ENCODE results near the gene REPS2.

DNA sequence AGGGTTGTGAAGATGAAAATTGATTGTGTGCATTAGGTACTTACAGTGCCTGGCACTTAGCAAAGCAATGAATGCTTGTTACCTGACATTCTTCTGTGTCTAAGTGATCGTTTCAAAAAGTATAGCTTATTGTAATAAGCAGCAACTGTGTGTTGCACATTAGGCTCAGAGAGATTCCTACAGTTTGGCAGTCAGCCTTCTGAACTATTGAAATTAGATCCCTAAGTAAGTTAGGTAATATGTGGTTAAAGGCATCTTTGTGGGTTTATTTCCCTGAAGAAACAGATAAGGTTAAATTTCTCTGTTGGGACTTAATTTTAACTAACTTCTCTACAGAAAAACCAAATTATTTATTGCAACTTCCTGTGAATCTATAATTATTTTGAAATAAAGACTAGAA, 93.4 kb downstream of the REPS2 start:
- no peak for TF ChIP-seq POLR2A (IDR thresholded peaks at IDR 0.05)
- TF ChIP-seq, protein P1, sequence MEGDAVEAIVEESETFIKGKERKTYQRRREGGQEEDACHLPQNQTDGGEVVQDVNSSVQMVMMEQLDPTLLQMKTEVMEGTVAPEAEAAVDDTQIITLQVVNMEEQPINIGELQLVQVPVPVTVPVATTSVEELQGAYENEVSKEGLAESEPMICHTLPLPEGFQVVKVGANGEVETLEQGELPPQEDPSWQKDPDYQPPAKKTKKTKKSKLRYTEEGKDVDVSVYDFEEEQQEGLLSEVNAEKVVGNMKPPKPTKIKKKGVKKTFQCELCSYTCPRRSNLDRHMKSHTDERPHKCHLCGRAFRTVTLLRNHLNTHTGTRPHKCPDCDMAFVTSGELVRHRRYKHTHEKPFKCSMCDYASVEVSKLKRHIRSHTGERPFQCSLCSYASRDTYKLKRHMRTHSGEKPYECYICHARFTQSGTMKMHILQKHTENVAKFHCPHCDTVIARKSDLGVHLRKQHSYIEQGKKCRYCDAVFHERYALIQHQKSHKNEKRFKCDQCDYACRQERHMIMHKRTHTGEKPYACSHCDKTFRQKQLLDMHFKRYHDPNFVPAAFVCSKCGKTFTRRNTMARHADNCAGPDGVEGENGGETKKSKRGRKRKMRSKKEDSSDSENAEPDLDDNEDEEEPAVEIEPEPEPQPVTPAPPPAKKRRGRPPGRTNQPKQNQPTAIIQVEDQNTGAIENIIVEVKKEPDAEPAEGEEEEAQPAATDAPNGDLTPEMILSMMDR (IDR thresholded peaks at IDR 0.05) = no peak
